Effector CD4-positive, alpha-beta T cell (primary cell): ENCODE measurements around the gene CAPN1.

Source experiments
- DNase-seq: peaks from one replicate; pipeline ENCODE4 v3.0.0-alpha.2; 2020

The CAPN1 gene

DNA sequence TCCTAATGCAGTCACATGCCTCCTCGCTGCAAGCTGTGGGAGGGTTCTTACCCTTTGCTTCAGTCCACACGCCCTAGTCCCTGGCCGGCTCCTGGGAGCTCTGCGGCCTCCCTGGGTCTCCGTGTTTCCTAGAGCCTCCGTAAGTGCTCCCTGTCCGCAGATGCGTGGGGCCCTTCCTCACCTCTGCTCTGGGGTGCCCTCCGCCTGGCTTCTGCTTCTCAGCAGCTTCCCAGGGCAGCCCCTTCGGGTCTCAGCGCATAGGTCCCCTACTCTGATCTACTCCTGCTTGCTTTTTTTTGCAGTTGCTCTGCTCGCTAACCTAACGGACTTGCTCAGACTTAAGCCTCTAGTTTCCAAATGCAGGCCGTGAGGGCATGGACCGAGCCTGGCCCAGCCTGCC lies 22.4 kb downstream of the CAPN1 start:
- no peak for DNase-seq

DNA sequence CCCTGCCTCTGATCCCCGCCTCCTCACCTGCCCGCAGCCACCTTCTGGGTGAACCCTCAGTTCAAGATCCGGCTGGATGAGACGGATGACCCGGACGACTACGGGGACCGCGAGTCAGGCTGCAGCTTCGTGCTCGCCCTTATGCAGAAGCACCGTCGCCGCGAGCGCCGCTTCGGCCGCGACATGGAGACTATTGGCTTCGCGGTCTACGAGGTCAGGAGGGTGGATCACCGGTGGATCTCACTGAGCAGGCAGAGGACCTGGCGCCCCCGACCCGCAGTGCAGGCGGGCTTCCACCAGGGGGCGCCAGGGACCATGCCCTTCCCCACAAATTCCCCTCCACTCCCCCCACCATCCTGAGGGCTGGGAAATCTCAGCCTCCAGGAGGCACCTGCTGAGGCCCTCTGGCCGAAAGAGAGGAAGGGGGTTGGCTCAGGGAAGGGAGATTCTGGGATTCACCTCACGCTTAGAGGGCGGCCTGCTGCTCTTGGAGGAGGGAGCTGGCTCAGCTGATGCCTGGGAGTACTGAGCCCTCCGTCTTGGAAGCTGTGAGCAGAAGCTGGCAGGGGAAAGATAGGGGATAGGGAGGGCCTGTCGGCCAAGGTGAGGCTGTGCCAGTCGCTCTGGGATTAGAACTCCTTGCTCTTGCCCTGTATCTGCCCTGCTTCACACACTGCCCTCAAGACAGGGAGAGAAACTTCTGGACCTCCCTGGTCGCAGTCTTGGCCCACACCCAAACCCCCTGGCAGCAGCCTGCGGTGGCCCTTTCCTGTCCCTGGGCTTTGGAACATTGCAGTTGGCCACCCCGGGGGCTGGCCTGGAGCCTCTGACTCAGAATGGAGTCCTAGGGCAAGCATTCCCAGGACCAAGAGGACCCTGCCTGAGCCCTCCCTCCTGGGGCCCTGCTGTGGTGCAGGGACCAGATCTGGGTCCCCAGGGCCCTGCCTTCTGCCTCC lies 23.2 kb downstream of the CAPN1 start:
- DNase-seq, result peak; percentile 38

DNA sequence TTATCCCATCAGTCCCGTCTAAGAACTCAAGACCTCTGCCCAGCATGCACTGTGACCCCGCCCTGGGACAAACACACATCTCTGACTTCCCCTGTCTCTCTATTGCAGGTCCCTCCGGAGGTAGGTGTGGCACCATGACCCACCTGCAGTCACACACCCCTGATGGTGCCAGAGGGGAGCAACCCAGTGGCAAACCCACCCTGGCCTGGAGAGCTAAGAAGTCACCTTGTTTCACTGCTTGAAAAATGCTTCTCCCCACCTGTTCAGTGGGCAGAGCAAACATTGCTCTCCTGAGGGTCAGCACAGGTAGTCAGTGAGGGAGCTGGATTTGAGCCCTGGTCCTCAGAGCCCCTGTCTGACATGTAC lies 23.9 kb downstream of the CAPN1 start:
- no peak for DNase-seq

DNA sequence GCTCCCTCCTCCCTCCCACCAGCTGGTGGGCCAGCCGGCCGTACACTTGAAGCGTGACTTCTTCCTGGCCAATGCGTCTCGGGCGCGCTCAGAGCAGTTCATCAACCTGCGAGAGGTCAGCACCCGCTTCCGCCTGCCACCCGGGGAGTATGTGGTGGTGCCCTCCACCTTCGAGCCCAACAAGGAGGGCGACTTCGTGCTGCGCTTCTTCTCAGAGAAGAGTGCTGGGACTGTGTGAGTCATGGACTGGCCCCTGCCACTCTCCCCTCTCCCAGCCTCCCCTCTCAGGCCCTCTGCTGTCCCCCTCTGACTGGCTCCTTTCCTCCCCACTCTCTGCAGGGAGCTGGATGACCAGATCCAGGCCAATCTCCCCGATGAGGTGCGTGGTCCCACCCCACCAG lies 24.7 kb downstream of the CAPN1 start:
- DNase-seq, result no peak

DNA sequence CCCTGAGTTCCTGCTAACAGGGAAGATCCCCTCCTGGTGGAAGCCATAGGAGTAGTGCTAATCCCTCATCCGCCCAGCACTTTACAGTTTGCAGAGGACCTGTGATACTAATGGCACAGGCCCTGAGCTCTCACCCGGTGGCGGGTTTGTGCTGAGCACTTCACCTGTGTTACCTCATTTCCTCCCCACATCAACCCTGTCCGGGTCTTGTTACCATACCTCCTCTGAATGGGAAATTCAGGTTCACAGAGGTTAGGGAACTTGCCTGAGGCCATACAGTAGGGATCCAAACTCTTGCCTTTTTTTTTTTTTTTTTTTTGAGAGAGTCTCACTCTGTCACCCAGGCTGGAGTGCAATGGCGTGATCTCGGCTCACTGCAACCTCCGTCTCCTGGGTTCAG lies 25.2 kb downstream of the CAPN1 start:
- no peak for DNase-seq

DNA sequence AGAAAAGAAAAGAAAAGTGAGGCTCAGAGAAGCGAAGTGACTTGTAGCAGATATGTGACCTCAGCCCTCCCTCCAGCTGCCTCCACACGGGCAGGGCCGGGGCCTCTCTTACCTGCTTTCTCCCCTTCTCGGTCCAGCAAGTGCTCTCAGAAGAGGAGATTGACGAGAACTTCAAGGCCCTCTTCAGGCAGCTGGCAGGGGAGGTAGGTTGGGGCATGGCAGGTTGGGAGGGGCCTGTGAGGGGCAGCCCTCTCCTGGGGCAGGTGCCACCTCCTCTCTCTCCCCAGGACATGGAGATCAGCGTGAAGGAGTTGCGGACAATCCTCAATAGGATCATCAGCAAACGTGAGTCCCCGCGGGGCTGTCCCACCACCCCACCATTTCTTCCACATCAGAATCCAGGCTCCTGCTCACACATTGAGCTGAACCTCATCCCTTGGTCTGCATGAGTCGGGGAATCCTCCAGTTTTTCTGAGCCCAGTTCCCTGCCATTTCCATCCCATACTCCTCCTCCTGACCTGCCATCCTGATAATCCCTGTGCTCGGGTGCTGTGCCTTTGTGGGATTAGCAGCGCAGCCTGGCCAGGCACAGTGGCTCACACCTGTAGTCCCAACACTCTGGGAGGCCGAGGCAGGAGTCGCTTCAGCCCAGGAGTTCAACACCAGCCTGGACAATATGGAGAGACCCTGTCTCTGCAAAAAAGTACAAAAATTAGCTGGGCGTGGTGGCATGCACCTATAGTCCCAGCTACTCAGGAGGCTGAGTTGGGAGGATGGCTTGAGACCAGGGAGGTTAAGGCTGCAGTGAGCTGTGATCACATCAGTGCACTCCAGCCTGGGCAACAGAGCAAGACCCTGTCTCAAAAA lies 26.4 kb downstream of the CAPN1 start:
- DNase-seq, result no peak

DNA sequence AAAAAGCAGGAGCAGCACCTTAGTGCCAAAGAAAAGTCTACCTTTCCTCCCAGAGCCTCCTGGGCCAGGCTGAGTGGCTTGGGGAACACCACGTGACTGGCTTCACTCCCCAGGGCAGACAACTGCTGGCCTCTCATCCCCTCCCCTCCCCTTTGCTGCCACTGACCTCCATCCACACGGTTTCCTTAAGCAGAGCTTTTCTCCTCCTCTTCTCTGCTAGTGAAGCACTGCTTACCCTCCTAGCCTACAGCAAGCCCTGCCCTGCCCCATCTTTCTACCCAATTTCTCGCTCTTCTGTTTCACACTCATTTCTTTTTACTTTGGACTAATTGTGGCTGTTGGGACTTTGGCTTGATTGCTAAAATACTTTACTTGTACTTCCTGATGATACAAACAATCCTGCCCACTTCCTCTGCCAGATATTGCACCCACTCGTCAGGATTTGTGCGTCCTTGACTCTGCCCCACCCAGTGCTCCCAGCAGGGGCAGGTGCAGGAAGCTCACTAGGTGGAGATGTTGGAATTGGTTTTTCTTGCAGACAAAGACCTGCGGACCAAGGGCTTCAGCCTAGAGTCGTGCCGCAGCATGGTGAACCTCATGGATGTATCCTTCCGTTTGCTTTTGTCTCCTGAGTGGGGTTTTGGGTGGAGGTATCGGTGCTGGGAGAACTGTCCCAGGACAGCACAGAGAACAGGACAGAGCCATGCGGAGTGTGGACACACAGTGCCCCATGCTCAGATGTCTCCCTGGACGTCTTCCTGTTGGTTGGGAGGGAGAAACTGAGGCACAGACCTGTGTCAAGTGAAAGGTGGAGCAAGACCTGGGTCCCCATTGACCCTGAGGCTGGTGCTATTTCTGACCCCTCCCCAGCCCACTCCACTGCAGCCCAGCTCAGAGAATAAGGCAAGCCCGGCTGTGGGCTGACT lies 27.3 kb downstream of the CAPN1 start:
- DNase-seq, result no peak

DNA sequence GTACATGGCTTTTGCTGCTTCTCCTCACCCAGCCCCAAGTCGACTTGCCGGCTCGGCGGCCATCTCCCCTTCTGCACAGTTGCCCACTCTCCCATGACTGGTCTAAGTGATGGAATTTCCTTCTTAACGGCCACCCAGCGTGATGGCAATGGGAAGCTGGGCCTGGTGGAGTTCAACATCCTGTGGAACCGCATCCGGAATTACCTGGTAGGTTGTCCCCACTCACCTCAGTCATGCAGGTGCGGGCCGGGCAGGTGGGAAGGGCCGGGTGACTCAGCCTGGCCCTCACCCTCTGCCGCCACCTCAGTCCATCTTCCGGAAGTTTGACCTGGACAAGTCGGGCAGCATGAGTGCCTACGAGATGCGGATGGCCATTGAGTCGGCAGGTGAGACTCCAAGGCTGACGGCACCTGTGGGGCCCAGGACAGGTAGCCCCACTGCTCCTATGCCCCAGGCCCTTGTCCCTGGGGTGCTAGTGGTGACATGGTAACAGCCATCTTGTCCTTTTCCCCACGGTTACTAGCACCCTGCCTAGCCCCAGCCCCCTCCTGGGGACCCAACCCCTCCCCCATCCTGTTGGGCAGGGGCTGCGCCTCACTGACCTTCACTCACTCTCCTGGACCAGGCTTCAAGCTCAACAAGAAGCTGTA lies 28.1 kb downstream of the CAPN1 start:
- no peak for DNase-seq

DNA sequence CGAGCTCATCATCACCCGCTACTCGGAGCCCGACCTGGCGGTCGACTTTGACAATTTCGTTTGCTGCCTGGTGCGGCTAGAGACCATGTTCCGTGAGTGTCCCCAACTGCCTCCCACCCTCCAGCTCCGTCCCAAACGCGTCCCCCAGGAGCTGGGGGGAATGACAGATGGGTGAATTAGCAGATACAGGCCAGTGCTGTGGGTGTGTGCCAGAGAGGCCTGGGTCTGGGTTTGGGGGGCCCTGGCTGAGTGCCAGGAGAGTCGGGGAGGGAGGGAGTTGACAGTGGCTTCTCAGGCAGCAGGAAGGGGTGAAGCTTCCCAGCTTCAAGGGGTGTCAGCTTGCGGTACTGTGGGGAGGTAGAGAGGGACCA lies 28.6 kb downstream of the CAPN1 start:
- no peak for DNase-seq

DNA sequence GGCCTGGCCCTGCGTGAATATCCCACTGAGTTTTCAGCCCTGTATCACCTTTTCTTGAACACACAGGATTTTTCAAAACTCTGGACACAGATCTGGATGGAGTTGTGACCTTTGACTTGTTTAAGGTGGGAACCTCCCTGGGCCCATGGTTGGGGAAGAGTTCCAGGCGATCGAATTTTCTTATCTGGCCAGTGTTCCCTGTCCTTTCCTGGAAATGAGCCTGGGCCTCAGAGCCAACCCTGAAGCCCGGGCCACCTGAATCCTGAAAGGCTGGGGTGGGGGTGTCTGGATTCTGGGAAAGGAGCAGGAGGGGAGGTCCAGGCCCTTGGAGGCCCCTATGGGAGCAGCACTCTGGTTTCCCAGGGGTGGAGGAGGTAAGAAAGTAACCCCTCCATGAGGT lies 29.0 kb downstream of the CAPN1 start:
- no peak for DNase-seq

DNA sequence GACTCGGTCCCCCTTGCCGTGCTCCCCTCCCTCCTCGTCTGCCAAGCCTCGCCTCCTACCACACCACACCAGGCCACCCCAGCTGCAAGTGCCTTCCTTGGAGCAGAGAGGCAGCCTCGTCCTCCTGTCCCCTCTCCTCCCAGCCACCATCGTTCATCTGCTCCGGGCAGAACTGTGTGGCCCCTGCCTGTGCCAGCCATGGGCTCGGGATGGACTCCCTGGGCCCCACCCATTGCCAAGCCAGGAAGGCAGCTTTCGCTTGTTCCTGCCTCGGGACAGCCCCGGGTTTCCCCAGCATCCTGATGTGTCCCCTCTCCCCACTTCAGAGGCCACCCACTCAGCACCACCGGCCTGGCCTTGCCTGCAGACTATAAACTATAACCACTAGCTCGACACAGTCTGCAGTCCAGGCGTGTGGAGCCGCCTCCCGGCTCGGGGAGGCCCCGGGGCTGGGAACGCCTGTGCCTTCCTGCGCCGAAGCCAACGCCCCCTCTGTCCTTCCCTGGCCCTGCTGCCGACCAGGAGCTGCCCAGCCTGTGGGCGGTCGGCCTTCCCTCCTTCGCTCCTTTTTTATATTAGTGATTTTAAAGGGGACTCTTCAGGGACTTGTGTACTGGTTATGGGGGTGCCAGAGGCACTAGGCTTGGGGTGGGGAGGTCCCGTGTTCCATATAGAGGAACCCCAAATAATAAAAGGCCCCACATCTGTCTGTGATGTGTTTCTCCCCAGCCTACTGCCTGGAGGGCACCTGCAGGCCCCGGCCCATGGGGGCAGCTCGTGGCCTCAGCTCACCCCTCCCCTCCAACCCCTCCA lies 29.8 kb downstream of the CAPN1 start:
- no peak for DNase-seq

DNA sequence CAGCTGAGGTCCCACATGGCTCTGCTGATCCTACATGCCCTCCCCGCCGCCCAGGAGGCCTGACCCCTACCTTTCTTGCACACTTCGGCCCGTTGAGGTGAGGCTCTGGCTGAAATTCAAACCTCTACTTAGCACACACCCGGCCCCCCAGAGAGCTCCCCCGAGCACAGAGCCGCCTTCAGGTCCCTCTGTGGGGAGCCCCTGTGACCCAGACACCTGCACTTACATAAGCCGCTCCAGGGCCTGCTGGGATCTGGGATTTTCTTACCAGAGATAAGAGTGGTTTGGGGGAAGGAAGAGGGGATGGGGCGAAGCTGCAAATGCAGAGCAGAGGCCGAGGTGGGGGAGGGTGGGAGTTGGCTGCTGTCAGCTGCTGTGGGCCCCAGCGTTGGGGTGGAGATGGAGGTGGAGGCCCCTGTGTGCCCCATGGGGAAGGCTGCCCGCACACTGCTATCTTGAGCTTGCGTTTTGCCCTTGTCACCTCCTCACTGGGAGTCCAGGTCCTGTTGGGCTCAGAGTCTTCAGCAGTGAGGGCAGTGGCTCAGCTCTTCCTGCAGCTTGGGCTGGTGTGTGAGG lies 30.6 kb downstream of the CAPN1 start:
- DNase-seq, result no peak

DNA sequence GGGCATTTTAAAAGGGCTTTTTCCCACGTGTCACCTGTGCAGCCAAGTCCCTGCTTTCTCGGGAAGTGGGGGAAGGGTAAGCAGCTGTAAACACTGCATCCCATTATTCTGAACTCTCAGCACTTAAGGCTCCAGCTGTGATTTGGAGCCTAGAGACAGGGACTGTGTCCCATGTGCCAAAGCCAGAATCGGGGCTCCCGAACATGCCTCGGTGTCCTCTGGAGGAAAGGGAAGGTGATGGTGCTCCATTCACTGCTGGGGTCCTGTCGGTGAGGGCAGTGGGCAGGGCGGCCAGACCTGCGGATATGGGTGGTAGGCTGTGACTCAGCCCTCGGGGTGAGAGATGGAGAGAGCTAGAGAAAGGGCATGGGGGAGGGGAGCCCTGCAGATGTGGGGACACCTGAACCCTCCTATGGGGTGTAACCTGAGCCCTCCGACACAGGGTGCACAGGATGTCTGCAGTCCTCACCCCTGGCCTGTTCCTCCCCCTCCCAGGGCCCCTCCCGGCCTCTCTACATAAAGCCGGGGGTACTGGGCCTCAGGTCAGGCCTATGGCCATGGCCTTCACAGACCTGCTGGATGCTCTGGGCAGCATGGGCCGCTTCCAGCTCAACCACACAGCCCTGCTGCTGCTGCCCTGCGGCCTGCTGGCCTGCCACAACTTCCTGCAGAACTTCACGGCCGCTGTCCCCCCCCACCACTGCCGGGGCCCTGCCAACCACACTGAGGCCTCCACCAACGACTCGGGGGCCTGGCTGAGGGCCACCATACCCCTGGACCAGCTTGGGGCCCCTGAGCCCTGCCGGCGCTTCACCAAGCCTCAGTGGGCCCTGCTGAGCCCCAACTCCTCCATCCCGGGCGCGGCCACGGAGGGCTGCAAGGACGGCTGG lies 31.8 kb downstream of the CAPN1 start:
- DNase-seq, result no peak

DNA sequence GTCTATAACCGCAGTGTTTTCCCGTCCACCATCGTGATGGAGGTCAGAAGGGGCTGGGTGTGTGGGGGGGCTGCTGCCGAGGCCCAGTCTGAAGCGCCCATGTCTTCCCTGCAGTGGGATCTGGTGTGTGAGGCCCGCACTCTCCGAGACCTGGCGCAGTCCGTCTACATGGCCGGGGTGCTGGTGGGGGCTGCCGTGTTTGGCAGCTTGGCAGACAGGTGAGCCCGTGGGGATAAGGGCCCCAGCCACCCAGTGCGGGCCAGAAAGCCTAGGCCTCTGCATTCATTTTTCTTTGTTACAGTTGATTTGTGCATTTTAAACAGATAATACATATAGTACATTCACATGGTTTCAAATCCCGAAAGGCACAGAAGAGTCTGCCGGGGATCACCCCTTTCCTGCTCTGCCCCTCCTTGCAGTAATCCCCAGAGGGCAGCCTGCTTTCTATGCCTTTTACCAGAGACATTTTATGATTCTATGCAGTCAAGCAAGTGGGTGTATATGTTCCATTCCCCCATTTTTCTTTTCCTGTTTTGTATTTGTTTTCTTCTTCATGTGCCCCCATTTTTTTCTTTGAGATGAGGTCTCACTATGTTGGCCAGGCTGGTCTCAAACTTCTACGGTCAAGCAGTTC lies 32.6 kb downstream of the CAPN1 start:
- no peak for DNase-seq

DNA sequence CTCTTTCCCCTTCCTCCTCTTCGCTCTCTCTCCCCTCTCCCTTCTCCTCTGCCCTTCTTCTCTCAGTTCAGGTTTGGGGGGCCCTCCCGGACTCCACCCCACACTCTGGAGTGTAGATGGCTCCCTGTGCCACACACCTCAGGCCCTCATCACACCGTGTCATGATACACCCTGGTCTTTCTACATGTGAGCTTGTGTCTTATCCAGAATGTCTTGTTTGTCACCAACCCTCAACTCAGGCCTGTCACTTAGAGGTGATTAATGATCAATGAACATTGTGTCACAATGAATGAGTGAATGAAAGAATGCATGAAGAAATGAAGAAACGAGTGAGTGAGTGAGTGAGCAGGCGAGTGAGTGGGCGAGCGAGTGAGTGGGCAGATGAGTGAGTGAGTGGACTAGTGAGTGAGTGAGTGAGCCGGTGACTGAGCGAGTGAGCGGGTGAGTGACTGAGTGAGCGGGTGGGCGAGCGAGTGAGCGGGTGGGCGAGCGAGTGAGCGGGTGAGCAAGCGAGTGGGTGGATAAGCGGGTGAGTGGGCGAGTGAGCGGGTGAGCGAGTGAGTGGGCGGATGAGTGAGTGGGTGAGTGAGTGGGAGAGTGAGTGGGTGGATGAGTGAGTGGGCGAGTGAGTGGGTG lies 33.8 kb downstream of the CAPN1 start:
- no peak for DNase-seq

DNA sequence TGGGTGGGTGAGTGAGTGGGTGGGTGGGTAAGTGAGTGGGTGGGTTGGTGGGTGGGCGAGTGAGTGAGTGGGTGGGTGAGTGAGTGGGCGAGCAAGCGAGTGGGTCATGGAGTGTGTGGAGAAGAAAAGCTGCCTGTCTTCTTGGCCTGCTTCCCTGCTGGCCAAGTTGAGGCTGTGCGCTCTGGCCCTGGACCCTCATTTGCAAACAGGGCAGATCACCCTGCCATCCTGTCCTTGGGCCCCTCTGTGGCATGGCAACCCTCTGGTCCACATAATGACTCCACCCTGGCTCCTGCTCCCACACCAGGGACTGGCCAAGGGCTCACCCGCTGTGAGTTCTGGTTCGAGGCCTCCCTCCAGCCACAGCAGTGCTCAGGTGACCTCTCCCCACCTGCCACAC lies 35.1 kb downstream of the CAPN1 start:
- no peak for DNase-seq

DNA sequence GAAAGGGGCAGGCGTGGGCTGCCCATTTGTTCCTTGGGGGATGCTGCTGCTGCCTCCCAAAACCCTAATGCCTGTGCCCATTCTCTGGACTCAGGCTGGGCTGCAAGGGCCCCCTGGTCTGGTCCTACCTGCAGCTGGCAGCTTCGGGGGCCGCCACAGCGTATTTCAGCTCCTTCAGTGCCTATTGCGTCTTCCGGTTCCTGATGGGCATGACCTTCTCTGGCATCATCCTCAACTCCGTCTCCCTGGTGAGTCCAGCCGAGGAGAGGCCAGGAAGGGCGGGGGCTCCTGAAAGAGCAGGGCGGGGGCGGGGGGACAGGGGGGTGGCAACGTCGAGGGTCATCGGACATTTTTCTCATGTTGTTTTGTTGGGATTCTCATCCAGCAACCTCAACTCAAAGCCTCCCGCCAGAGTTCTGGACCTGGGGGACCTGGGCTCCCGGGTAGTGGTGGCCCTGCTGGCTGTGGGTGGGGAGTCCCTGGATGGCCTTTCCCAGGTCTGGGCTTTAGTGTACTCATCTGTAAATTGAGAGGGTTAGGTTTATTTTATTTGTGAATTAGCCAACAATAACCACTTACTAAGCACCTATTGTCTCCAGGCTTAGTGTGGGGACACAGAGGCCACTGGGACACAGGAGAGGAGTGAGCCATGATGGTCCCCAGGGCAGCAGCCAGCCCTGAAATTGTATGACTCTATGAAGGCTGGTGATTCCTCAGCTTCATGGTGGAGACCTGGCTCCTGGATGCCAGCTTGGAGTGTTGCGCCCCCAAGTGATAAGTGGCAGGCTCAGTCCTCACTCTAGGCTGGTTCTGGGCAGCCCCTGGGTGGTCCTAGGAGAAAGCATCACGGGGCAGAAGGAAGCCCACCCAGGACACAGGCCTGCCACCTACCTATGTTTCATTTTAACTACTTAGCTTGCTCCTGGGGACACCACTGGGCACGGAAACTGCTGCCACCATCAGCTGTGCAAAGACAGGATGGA lies 36.0 kb downstream of the CAPN1 start:
- no peak for DNase-seq

DNA sequence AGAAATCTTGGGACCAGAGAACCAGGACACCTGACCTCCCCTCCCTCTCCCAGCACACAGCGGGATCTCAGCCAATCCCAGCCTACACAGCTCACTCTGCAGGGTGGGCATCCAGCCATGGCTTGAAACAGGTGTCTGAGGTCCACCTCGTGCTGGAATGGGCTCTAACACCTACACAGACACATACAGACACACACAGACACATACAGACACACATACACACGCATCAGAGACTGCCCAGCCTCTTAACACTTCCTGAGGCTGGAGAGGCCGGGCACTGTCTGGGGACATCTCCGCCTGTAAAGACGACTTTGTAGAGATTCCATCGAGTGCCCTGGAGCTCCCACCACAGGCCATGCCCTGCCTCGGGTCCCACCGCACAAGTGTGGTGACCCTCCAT lies 36.7 kb downstream of the CAPN1 start:
- no peak for DNase-seq
